Measurements from ENCODE around the gene ATXN7L3B.

ATXN7L3B gene

DNA sequence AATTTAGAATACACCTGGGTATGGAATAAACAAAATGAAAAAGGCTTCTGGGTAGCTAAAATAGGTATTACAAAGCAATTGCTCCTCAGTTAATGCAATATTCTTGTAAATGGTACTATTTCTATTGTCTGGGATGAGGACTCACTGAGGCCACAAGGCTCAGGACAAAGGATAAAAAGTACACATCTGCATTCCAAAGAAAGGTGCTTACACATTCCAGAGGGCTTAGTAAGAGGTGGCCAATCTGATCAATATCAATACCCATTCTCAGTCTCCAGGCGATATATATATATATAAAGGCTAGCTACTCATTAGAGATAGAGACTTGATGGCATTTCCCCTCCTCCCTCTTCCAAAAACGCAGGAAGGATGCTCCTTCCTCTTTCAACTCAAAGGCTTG is 43.8 kb downstream of the ATXN7L3B start:
- no peak overlapping the region for H3K4me3 Mint-ChIP-seq
- no peaks in the 10 kb centered on the region for H3K9me3 Mint-ChIP-seq
- H3K4me1 Mint-ChIP-seq (ENCODE audit: low read depth): no peaks in the 10 kb centered on the region
- no peak overlapping the region for H3K27ac Mint-ChIP-seq
- H3K27me3 Mint-ChIP-seq (ENCODE audit: low read depth): no peaks in the 10 kb centered on the region
- no peaks in the 10 kb centered on the region for H3K36me3 Mint-ChIP-seq (ENCODE audit: low read depth)
- DNase-seq (ENCODE audit: low spot score): no peak

DNA sequence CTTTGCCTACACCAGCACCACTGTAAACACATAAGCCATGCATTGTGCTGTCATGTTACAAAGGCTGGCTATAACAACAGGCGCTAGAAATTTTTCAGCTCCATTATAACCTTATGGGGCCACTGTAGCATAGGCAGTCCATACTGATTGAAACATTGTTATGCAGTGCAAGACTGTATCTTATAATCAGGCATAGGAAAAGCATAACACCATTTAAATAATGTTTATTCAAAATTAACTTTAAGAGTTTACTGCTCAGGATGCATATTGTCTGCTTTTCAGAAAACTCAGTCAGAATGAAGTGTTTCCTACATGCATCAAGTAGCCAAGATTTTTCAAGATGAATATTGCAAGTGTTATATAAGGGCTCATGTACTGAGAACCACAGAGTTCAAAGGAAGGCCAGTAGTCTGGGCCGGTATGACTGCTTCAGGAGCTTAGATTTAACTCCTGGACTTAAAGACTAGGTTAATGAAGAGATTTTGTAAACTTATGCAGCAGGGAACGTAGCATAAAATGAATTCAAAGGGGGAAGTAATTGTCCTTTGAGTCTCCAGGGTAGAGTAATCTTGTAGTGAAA is 46.9 kb downstream of the ATXN7L3B start:
- Mint-ChIP-seq H3K27ac (no peak overlapping the region), H3K27me3 (ENCODE audit: low read depth) (no peaks in the 10 kb centered on the region), H3K9me3 (no peaks in the 10 kb centered on the region), H3K36me3 (ENCODE audit: low read depth) (no peaks in the 10 kb centered on the region), H3K4me1 (ENCODE audit: low read depth) (no peaks in the 10 kb centered on the region), H3K4me3 (no peak overlapping the region)
- DNase-seq (ENCODE audit: low spot score): no peak

DNA sequence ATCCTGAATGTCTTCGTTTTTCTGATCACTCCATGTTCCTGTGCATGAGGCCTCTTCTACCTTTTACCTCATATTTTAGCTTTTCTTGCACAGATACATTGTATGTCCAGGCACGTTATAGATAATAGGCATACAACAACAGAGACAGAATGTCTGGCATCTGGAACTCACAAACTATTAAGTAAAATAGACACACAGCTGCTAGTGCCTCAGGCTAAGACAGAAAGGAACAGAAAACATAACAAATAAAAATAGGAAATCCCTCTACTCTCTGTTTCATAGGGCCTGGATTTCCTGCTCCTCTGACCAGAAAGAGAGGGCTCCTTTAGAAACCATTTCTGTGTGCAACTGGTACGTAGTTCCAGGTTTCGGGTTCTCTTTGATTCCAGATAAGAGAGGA is 48.6 kb downstream of the ATXN7L3B start:
- Mint-ChIP-seq H3K36me3 (ENCODE audit: low read depth) (no peaks in the 10 kb centered on the region), H3K27ac (no peak overlapping the region), H3K4me1 (ENCODE audit: low read depth) (no peaks in the 10 kb centered on the region), H3K9me3 (no peaks in the 10 kb centered on the region), H3K27me3 (ENCODE audit: low read depth) (no peaks in the 10 kb centered on the region), H3K4me3 (no peak overlapping the region)
- DNase-seq (ENCODE audit: low spot score): no peak

Data from T-helper 2 cell treated with Interferon-gamma antibody and Interleukin-4, amounts not matched to agents 5 μg/mL and 100 μg/mL, for 36 hours (primary cell).